Astrocyte (in vitro differentiated cells and primary cell): Measurements from ENCODE around the gene CTLA4. TPM values are rescaled to one million over a fixed set of nuclear protein-coding genes. Genes with fewer than 3 reads are reported as not detected.

Experiments used
- DNase-seq: peaks from one replicate; pipeline ENCODE4 v3.0.0-alpha.2; 2010; ENCODE audit warnings: low read depth
- FAIRE-seq: peaks from 2 replicates; lab custom pipeline; 2011; peaks lifted over from hg19 to GRCh38; lab: Jason Lieb, UNC
- H2AFZ ChIP-seq: 2 replicates; pipeline ENCODE4 v1.6.0; 2012; ENCODE audit warnings: low read depth, low read length, inconsistent platforms
- H3K27ac ChIP-seq: 2 replicates; pipeline ENCODE4 v1.5.1; 2011; ENCODE audit warnings: low read depth, low read length, inconsistent platforms
- H3K27me3 ChIP-seq: 2 replicates; pipeline ENCODE4 v1.6.0; 2011; ENCODE audit warnings: low read length, inconsistent platforms; ENCODE audit not compliant: insufficient read depth
- H3K36me3 ChIP-seq: 2 replicates; pipeline ENCODE4 v1.5.1; 2011; ENCODE audit warnings: low read length, inconsistent platforms; ENCODE audit not compliant: insufficient read depth
- H3K4me1 ChIP-seq: 2 replicates; pipeline ENCODE4 v1.5.1; 2011; ENCODE audit warnings: low read length, inconsistent platforms; ENCODE audit not compliant: insufficient read depth
- H3K4me2 ChIP-seq: 2 replicates; pipeline ENCODE4 v1.6.0; 2012; ENCODE audit warnings: low read length, inconsistent platforms
- H3K4me3 ChIP-seq: 2 replicates; pipeline ENCODE4 v1.5.1; 2011; ENCODE audit warnings: low read depth, mild to moderate bottlenecking, low read length, inconsistent platforms; ENCODE audit not compliant: insufficient read depth
- H3K79me2 ChIP-seq: 2 replicates; pipeline ENCODE4 v1.6.0; 2012; ENCODE audit warnings: mild to moderate bottlenecking, low read length, inconsistent platforms; ENCODE audit not compliant: insufficient read depth
- H3K9ac ChIP-seq: 2 replicates; pipeline ENCODE4 v1.6.0; 2012; ENCODE audit warnings: mild to moderate bottlenecking, low read length, inconsistent platforms
- H3K9me3 ChIP-seq: 2 replicates; pipeline ENCODE4 v1.5.1; 2012; ENCODE audit warnings: low read depth, mild to moderate bottlenecking, low read length, inconsistent platforms; ENCODE audit not compliant: insufficient read depth
- H4K20me1 ChIP-seq: 2 replicates; pipeline ENCODE4 v1.6.0; 2012; ENCODE audit warnings: low read length, inconsistent platforms; ENCODE audit not compliant: insufficient read depth
- H3K27ac Mint-ChIP-seq: one replicate; pipeline ENCODE4 v1.8.0; 2021; ENCODE audit warnings: mild to moderate bottlenecking, mixed read lengths; ENCODE audit not compliant: unreplicated experiment
- H3K27me3 Mint-ChIP-seq: one replicate; pipeline ENCODE4 v1.8.0; 2021; ENCODE audit warnings: low read depth, mixed read lengths; ENCODE audit not compliant: unreplicated experiment
- H3K36me3 Mint-ChIP-seq: one replicate; pipeline ENCODE4 v1.8.0; 2021; ENCODE audit warnings: low read depth, mixed read lengths; ENCODE audit not compliant: unreplicated experiment
- H3K4me1 Mint-ChIP-seq: one replicate; pipeline ENCODE4 v1.8.0; 2021; ENCODE audit warnings: low read depth, mixed read lengths; ENCODE audit not compliant: unreplicated experiment
- H3K4me3 Mint-ChIP-seq: one replicate; pipeline ENCODE4 v1.8.0; 2021; ENCODE audit warnings: mild to moderate bottlenecking, moderate library complexity, mixed read lengths; ENCODE audit not compliant: unreplicated experiment
- H3K9me3 Mint-ChIP-seq: one replicate; pipeline ENCODE4 v1.8.0; 2021; ENCODE audit warnings: mild to moderate bottlenecking, mixed read lengths; ENCODE audit not compliant: unreplicated experiment
- EZH2 ChIP-seq: IDR thresholded peaks from 2 replicates; pipeline ENCODE4 v1.6.1; 2012; ENCODE audit warnings: mild to moderate bottlenecking, low read length, inconsistent platforms; ENCODE audit not compliant: insufficient read depth
- total RNA-seq: library from RNA; stranded (reverse); gene quantifications from 2 replicates; pipeline ENCODE4 v1.2.1, GENCODE V29; 2021
- TF ChIP-seq, protein P1 (sequence below): IDR thresholded peaks from 2 replicates; pipeline ENCODE4 v1.5.1; 2011; ENCODE audit warnings: low read depth, mild to moderate bottlenecking, inconsistent platforms, low read length, moderate library complexity; ENCODE audit not compliant: insufficient read depth

The CTLA4 gene
- total RNA-seq, 1 donor from 2014 or later: not detected

DNA sequence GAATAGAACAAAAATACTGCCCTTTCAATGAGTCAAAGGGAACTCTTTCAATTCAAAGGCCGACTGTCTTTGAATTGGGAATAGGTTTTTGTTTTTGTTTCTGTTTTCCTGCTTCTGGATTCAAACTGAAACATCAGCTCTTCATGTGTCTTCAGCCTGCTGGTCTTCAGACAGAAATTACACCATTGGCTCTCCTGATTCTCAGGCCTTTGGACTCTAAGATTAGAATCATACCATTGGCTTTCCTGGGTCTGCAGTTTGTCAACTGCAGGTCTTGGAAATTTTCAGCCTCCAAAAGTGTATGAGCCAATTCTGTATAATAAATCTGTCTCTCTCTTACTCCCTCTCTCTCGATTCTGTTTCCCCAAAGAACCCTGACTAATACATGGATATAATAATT lies 31.1 kb downstream of the CTLA4 start:
- H2AFZ ChIP-seq: no peak overlapping the region
- H3K4me1 Mint-ChIP-seq: no peaks in the 10 kb centered on the region
- H3K36me3 Mint-ChIP-seq: no peaks in the 10 kb centered on the region

DNA sequence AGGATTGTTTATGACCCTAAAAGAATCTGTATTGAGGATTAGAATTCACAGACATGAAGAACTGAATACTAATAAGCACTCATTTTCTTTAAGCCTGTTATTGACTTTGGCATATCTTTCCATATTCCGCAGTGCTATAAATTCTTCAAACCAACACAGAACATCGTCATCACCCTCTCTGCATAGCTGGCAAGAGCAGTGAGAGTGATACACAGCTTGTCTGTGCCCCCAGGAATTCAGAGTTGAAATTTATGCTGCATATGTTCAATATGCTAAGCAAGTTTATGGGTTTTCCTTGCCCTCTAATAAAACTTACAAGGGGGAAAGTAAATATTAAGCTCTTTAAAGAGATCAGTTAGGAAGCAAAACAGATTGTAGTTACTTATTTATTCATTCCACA lies 32.7 kb downstream of the CTLA4 start:
- peaks cover 16% of the 10 kb centered on the region for H3K9me3 Mint-ChIP-seq
- Histone ChIP-seq H3K9me3 (peaks cover 4% of the 10 kb centered on the region), H3K4me1 (no peaks in the 10 kb centered on the region), H4K20me1 (no peaks in the 10 kb centered on the region), H2AFZ (no peak overlapping the region), H3K27me3 (no peaks in the 10 kb centered on the region), H3K4me2 (no peak overlapping the region), H3K79me2 (no peaks in the 10 kb centered on the region), H3K27ac (no peak overlapping the region), H3K36me3 (no peaks in the 10 kb centered on the region), H3K9ac (no peak overlapping the region), H3K4me3 (no peak overlapping the region)
- FAIRE-seq (no peak), DNase-seq (no peak)
- no peak for TF ChIP-seq EZH2
- TF ChIP-seq, protein P1, sequence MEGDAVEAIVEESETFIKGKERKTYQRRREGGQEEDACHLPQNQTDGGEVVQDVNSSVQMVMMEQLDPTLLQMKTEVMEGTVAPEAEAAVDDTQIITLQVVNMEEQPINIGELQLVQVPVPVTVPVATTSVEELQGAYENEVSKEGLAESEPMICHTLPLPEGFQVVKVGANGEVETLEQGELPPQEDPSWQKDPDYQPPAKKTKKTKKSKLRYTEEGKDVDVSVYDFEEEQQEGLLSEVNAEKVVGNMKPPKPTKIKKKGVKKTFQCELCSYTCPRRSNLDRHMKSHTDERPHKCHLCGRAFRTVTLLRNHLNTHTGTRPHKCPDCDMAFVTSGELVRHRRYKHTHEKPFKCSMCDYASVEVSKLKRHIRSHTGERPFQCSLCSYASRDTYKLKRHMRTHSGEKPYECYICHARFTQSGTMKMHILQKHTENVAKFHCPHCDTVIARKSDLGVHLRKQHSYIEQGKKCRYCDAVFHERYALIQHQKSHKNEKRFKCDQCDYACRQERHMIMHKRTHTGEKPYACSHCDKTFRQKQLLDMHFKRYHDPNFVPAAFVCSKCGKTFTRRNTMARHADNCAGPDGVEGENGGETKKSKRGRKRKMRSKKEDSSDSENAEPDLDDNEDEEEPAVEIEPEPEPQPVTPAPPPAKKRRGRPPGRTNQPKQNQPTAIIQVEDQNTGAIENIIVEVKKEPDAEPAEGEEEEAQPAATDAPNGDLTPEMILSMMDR: no peak
- no peaks in the 10 kb centered on the region for H3K4me1 Mint-ChIP-seq
- no peaks in the 10 kb centered on the region for H3K27me3 Mint-ChIP-seq
- no peak overlapping the region for H3K4me3 Mint-ChIP-seq
- no peaks in the 10 kb centered on the region for H3K36me3 Mint-ChIP-seq
- no peak overlapping the region for H3K27ac Mint-ChIP-seq

More for the DNA sequence above, 31.1 kb downstream of the CTLA4 start:
- H3K27me3 ChIP-seq: no peaks in the 10 kb centered on the region
- no peak overlapping the region for H3K27ac Mint-ChIP-seq
- no peak overlapping the region for H3K9ac ChIP-seq
- no peaks in the 10 kb centered on the region for H3K27me3 Mint-ChIP-seq
- H3K27ac ChIP-seq: no peak overlapping the region
- no peak for TF ChIP-seq EZH2
- TF ChIP-seq, protein P1: no peak
- DNase-seq (no peak), FAIRE-seq (no peak)
- H3K36me3 ChIP-seq: no peaks in the 10 kb centered on the region
- H3K4me2 ChIP-seq: no peak overlapping the region
- no peaks in the 10 kb centered on the region for H3K79me2 ChIP-seq
- peaks cover 4% of the 10 kb centered on the region for H3K9me3 ChIP-seq
- no peaks in the 10 kb centered on the region for H4K20me1 ChIP-seq
- no peaks in the 10 kb centered on the region for H3K4me1 ChIP-seq
- peaks cover 14% of the 10 kb centered on the region for H3K9me3 Mint-ChIP-seq
- H3K4me3 Mint-ChIP-seq: no peak overlapping the region
- H3K4me3 ChIP-seq: no peak overlapping the region

DNA sequence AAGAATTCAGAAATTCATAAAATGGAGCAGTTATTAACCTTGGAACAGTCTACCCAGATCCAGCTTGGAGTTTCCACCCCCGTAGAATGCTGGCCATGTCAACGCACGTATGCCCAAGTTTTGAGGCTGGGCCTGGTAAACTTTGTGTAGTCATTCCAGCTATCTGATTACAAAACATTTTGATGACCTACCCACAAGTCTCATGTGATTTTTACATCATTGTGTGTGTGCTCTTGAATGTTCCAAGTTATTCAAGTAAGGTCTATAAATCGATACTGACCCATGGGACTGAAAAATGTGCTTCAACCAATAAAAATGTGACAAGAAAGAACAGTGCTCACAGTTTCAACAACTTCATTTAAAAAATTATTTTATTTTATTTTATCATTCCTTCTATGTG lies 36.5 kb downstream of the CTLA4 start:
- Histone ChIP-seq H3K4me2 (no peak overlapping the region), H3K79me2 (no peaks in the 10 kb centered on the region), H2AFZ (no peak overlapping the region), H3K9me3 (peaks cover 4% of the 10 kb centered on the region), H3K4me1 (peaks cover 2% of the 10 kb centered on the region), H3K27me3 (no peaks in the 10 kb centered on the region), H4K20me1 (no peaks in the 10 kb centered on the region), H3K9ac (no peak overlapping the region), H3K36me3 (no peaks in the 10 kb centered on the region), H3K4me3 (no peak overlapping the region), H3K27ac (no peak overlapping the region)
- FAIRE-seq (no peak), DNase-seq (no peak)
- Mint-ChIP-seq H3K4me1 (no peaks in the 10 kb centered on the region), H3K27ac (no peak overlapping the region), H3K36me3 (no peaks in the 10 kb centered on the region), H3K27me3 (no peaks in the 10 kb centered on the region), H3K9me3 (peaks cover 16% of the 10 kb centered on the region), H3K4me3 (no peak overlapping the region)
- no peak for TF ChIP-seq EZH2
- TF ChIP-seq, protein P1: no peak
